GM19023 (cell line): ENCODE data around the gene OCA2.
"Not testable (repeated sequence)": the region's sequence is repeated elsewhere in the genome, so short reads cannot be mapped to it uniquely, and the experiment has no call there.

Experiments
- ATAC-seq: cut with Tn5 transposase; IDR thresholded peaks from one replicate; pipeline ENCODE4 v1.9.1; 2021; ENCODE audit warnings: mild to moderate bottlenecking, moderate library complexity; ENCODE audit not compliant: unreplicated experiment

Gene OCA2

DNA sequence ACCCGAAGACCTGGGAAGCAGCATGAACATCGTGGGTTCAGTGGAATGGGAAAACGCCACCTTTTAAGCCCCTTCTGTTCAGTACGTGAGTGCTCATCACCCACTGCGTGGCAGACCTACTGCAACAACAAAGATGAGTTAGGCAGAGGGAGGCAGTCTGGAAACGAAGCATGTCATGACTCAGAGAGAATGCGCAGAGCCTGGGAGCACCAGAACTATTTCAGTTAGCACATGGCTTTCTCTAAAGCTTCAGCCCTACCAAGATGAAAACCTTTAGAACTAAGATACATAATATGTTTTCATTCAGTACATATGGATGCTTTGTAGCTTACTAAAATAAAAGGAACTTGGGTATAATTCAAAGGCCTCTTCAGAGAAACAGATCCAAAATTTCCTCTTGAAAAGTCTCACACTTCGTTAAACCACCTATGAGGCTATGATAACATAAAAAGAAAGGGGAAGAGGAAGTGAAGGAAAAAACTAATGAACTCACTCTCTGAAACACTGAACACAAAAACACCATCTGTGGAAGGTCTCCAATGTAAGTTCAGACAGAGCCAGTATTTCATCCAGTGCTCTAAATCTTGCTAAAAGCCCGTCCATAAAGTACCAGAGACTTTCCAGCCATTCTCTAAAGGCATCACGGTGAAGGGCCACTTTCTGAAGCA, 140.1 kb downstream of the OCA2 start:
- no peak for ATAC-seq

DNA sequence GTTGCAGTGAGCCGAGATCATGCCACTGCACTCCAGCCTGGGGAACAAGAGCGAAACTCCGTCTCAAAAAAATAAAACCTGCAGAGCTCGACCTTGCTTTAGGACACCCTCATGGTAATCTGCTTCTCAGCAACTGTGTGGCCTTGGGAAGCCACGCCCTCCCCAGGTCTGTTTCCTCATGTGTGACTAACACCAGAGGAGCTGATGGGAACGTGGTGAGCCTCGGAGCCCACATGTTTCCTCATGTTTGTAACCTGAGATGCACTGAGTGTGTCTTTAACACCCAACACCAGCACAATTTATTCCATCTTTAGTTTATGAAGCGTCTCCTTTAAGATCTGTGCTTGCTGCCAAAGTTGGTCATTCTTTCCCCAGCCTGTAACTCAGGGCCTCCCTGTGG, 142.8 kb downstream of the OCA2 start:
- ATAC-seq, result no peak

DNA sequence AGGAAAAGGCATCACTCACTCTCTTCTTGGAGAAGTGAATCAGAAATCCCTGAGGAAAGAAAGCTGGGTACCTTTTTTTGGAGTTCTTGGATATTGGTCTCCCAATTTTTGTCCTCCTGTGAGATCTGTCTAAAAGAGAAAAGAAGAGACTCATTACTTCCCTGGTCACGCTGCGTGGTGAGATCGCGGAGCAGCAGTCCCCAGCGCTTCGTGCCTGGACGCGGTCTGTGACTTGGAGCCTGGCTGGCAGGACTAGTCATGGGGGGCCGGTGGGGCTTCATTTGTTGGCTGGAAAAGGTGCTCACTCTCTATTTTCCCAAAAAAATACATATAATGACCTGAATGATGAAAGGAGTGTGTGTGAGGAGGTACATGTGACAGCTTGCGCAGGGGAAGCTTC, 144.0 kb downstream of the OCA2 start:
- no peak for ATAC-seq

DNA sequence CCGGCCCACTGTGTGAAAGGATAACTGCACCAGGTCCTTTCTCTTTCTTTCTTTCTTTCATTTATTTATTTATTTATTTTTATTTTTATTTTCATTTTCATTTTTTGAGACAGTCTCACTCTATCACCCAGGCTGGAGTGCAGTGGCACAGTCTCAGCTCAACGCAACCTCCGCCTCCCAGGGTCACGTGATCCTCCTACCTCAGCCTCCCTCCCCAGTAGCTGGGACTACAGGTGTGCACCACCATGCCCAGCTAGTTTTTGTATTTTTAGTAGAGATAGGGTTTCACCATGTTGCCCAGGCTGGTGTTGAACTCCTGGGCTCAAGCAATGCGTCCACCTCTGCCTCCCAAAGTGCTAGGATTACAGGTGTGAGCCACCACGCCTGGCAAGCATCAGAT, 146.5 kb downstream of the OCA2 start:
- ATAC-seq, result not testable (repeated sequence)

DNA sequence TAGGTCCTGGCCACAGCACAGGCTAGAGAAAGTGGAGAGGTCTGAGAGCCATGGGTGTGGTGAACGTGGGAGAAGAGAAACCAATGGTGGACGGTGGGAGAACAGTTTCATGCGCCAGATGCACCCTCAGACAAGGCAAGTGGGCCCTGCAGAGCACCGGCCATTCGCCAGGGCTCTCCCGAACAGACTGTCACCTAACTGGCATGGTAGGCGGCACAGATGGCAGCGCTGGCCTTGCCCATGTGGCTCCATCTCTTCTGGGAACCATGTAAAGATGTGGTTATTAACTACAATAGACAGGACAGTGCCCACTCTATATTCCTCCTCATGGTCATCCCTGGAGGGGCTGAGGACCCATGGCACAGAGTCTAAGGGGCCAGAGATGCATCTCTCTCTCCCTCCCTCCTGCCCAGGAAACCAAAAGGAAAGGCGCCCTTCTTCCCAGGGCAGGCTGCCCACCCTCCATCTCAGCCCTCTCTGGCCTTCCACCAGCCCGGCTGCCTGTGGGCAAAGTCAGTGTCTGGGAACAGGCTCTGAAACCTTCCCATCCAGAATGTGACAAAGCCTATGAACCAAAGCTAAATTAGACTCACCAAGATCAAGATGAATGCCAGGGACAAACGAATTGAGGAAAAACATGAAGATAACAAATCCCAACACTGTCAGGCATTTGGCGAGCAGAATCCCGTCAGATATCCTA, 147.8 kb downstream of the OCA2 start:
- no peak for ATAC-seq

DNA sequence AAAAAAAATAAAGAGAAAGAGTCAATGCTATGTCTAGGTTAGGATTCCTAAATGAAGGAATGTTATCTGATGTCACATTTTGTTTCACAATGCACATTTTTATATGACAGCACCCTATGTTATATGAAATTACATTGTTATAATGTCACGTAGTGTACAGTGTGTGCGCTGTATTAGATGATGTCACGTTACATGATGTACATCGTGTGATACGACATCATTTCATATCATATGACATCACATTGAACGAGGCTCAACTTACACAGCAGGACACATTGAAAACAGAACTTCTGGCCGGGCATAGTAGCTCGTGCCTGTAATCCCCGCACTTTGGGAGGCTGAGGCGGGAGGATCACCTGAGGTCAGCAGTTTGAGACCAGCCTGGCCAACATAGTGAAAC, 150.0 kb downstream of the OCA2 start:
- ATAC-seq, result no peak

DNA sequence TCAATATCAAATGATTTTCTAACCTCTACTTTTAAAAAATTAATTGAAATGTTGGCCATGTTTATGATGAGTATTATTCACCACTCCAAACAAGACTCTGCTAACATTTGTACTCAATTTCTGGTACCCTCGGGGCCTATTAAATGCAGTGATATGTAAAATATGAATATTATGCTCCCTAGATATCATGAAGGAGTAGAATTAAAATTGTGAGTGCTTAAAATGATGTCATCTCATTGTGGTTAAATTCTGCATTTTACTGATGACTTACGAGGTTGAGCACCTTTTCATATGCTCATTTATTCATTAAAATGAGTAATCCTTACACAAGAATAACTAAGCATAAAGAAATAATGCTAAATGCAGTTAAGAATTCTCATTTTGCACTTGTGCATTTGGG, 159.9 kb downstream of the OCA2 start:
- ATAC-seq, result no peak

DNA sequence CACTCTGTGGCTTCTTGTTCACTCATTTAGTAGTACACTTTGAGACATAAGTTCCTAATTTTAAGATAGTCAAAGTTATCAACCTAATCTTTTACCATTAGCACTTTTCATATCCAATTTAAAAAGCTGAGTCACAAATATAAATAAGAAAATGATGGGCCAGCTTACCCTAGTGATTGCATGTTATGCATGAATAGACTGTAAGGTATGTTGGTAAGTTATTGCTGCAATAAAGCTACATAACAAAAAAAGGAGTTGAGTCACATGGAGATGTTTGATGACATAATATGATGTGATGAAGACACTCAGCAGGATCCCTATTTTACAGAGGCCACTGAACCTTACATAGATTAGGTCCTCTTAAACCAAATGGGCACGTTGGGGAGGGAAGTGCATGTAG, 161.3 kb downstream of the OCA2 start:
- no peak for ATAC-seq

DNA sequence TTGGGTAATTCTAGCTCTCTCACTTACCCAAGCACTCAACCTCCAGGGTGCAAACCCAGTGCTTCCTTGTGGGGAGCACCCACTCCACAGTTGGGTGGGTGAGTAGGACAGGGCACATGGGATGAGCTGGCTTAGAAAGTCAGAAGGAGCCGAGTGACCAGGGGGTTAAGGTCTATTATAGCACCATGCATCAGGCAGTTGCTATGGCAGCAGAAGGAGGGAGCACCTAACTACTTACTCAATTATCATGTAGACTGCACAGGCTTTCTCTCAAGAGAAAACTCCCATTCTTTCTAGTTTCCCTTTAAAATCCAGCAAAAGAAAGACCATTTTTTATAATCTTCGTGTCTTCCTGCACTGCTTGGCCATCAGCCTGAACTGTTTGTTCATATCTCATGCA, 163.0 kb downstream of the OCA2 start:
- ATAC-seq, result no peak

DNA sequence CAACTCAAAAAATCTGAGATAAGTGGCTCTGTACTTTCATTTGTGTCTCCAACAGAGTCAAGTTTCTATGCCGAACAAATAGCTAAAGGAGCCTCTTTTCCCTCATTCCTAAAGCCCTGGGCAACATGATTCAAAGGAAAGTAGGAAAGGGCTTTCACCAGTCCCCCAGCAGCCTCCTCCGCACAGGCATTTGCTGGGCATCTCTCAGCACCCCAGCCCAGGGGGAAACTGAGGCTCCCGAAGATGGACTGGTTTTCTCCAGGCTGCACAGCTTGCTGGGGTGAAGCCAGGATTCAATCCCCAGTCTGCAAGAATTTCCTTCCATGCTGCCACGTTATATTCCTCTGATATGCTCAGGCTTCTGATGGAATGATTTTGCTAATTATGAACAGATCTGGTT, 163.8 kb downstream of the OCA2 start:
- ATAC-seq, result no peak

DNA sequence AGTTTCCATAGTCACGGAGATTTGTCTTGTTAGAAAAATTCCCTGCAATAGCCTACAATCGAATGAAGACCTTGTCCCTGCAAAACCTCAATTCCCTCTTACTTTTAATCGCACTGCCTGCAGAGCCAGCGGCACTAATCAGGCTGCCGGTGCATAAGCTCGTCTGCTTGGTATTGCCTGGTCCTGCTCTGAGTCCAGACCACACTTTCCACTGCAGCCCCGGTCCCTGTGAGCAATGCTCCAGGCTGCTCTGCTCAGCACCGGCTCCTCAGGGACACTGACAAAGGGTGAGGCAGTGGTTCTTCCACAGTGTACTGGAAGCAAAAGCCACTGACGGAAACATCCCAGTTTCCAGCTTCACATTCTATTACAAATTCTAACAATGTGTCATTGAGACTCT, 164.3 kb downstream of the OCA2 start:
- no peak for ATAC-seq

DNA sequence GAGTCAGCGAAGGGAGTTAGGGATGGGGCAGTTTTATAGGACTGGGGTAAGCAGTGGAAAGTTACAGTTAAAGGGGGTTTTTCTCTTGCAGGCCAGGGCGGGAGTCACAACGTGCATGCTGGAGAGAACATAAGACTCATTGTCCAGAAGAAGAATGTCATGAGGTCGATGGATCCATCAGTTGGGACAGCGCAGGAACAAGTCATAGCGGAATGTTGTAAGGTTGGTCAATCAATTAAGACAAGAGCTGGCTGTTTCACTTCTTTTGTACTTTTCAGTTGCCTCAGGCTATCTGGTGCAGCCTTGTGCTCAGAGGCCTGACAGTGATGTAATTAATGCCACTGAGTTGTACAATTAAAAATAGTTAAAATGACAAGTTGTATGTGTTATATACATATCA, 165.6 kb downstream of the OCA2 start:
- no peak for ATAC-seq

DNA sequence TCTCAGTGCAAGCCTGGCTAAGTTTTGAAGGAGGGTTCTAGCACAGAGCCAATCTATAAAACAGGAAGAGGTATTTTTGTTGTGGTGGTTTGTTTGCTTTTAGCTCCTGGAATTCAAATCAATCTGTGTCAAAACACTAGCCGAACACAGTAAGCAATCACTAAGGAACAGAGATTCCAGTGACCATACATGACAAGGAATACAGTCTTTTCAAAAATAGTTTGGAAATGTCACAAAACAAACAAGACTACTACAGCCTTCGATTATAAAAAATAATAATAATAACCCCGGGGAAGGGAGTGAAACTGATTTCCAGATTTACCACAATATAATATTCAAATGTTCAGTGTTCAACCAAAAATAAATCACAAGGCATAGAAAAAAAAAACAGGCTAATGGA, 166.5 kb downstream of the OCA2 start:
- no peak for ATAC-seq

DNA sequence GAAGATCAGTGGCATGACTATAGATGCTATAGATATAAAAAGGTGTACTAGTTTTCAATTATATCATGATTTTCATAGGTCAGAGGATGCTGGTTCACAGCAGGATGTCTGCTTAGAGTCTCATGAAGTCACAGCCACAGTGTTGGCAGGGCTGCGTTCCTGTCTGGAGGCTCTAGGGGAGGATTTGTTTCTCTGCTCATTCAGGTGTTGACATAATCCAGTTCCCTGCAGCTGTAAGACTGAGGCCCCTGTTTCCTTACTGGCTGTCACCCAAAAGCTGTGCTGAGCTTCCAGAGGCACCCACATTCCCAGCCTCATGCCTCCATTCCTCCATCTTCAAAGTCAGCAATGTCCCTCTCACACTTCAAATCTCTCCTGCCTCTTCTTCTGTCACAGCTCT, 170.7 kb downstream of the OCA2 start:
- ATAC-seq, result no peak

DNA sequence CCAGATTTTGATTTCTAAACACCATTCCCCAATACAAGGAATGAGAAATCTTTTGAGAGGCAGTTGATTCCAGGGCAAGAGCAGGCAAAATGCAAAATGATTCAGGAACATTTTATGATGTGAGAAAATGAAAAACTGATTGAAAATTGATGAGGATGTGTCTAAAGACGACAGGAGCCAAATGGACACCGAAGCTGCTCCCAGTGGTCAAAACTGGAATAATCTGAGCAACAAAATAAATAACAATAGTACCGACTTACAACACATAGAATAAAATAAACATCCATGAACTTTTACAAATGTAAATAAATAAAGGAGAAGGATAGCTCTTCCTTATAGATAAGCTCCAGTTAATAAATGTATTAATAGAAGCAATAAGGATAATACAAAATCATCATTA, 186.8 kb downstream of the OCA2 start:
- no peak for ATAC-seq

DNA sequence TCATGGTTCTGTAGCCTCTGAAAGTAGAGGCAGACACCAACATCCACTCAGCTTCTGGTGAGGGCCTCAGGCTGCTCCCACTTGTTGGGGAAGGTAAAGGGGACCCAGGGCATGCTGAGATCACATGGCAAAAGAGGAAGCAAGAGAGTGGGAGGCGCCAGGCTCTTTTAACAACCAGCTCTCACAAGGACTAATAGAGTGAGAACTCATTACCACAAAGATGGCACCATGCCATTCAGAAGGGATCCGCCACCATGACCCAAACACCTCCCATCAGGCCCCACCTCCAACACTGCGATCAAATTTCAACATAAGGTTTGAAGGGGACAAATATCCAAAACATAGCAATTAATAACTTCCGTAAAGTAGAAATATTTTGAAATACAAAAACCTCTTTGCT, 192.3 kb downstream of the OCA2 start:
- ATAC-seq, result no peak

DNA sequence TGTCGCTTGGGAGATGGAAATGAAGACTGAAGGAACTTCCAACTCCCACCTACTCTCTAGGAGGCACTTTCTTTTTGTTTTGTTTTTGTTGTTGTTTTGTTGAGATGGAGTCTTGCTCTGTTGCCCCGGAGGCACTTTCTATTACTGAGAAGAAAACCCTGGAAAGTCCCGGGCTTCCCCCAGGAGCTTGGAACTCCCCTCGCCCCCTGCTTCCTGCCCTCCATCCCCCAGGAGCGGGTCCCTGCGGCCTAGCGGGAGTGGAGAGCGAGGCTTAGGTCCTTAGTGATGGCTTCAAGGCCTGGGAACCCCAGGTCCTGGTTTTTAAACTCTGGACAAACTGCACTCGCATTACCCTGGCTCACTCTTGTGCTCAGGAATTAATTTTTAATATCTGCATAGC, 195.7 kb downstream of the OCA2 start:
- ATAC-seq, result no peak

DNA sequence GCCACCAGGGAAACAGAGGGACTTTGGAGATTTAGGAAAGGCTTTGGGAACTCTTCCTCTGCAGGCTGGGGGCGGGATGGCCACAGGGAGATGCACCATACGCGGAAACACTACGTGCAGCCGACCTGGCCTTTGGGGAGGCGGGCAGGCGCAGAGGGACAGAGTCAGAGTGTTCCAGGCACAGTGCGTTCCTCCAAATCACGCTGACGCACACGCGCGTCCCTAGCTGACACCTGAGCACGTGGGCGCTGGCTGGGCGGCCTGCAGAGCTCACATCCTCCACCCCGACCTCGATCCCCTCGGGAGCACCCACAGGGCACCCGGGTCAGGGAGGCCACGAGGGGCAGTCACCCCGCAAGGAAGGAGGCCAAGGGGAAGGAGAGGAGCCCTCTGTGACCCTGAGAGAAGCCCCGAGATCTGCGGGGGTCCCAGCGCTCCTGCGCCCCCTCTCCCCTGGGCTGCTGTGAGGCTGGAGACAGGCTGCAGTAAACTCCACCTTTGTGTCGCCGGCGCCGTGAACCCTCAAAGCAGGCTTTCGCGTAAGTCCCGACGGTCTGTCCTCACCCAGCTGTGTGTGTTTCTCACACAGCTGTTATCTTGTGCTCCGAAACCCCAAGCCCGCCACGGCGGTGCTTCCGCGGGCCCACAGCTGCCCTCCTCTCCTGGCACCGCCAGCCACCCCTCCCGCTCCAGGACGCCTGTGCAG, 196.3 kb downstream of the OCA2 start:
- ATAC-seq, result no peak

DNA sequence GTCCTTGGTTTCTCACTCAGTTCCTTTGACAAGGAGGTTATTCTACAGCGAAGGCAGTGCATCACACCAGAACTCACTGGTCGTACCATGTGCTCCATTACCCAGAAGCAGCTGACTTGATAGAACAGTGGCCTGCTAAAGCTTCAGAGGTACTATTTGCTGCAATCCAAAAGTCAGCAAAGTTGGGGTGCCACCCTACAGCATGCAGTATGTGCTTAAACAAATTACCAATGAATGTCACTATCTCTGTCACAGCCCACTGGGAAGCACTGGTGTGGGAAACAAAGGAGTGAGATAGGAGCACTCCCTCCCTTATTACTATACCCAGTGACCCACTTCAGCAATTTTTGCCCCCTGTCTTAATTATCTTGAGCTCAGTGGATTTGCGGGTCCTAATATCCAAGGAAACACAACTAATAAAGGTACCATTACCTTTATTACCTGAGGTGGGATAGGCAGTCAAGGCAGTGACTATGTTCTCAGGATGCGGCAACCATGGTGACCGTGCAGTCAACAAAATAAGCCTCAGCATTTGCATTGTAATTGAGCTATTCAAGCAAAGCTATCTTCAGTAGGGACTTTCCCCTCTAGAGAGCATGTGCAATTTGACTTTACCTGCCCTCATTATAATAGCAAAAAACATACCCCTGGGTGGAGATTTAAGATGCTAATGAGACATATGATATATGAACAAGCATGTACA, 199.4 kb downstream of the OCA2 start:
- ATAC-seq, result no peak

DNA sequence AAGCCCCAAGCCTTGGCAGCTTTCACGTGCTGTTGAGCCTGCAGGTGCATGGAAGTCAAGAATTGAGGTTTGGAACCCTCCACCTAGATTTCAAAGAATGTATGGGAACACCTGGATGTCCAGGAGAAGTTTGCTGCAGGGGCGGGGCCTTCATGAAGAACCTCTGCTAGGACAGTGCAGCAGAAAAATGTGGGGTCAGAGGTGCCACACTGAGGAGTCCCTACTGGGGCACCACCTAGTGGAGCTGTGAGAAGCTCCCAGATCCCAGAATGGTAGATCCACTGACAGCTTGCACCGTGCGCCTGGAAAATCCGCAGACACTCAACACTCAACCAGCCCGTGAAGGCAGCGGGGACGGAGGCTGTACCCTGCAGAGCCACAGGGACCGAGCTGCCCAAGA, 201.6 kb downstream of the OCA2 start:
- ATAC-seq, result no peak

DNA sequence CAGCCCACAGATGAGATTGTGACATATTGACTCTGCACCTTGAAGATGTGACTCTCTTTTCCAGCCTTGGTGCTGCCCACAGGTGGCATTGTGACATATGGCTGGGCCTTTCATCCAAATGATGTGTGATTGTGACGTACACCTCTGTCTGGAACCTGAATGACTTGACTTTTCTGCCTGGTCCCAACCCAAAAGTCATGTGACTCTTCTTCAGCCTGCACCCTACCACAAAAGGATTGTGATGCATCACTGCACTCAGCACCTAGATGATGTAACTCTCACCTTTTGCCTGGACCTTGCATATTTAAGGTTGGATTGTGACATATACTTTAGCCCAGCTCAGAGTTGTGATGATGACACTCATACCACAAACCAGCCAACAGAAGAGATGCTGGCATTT, 204.5 kb downstream of the OCA2 start:
- ATAC-seq, result no peak

DNA sequence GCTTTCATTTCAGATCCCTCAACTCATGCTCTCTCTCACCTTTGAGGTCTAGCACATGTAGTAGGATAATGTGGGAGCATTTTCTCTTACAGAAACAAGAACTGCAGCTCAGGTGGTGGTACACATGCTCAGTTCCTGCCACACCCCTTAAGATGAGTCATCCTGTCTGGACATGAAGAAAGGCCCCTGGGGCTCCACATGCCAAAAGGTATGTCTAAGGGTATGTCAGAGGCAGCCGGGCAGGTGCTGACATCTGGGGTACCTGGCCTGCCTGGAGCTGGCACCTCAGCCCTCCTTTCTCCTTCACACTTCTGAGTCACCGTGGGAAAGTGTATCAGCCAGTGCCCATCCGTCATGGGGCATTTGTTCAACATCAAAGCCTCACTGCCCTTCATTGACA, 209.9 kb downstream of the OCA2 start:
- no peak for ATAC-seq
